Left kidney (tissue), 2 donors: Measurements from ENCODE around the gene SNCA. TPM values are rescaled to one million over a fixed set of nuclear protein-coding genes. Genes with fewer than 3 reads are reported as not detected.

Experiments used
- DNase-seq: peaks from one replicate; pipeline ENCODE4 v3.0.0-alpha.2; 2013
- polyA plus RNA-seq: library from polyadenylated mRNA; unstranded; fragments of 120-200 nt; gene quantifications from one replicate; pipeline ENCODE4 v1.2.1, GENCODE V29; 2013; ENCODE audit not compliant: insufficient read length

SNCA gene
- polyA plus RNA-seq, 1 donor = 53.9 TPM

- DNase-seq = peak; percentile 3
Measured at GRCh38 chr4:89712141-89712540, 124.8 kb downstream of the SNCA start.

GRCh38 chr4:89708903-89709421 is 128.0 kb downstream of the SNCA start:
- peak; percentile 5 for DNase-seq

GRCh38 chr4:89707467-89707866 is 129.5 kb downstream of the SNCA start:
- DNase-seq = no peak

GRCh38 chr4:89704651-89705395 is 132.1 kb downstream of the SNCA start:
- DNase-seq = no peak

GRCh38 chr4:89703829-89704590 is 133.0 kb downstream of the SNCA start:
- DNase-seq = no peak

GRCh38 chr4:89700766-89701423 is 136.1 kb downstream of the SNCA start:
- peak; percentile 28 for DNase-seq

GRCh38 chr4:89685690-89686089 is 151.3 kb downstream of the SNCA start:
- no peak for DNase-seq

- DNase-seq = no peak
Measured at GRCh38 chr4:89685277-89685676, 151.7 kb downstream of the SNCA start.

GRCh38 chr4:89684536-89684935 is 152.4 kb downstream of the SNCA start:
- no peak for DNase-seq

- DNase-seq = no peak
Measured at GRCh38 chr4:89682808-89683207, 154.2 kb downstream of the SNCA start.

GRCh38 chr4:89681671-89682070 is 155.3 kb downstream of the SNCA start:
- no peak for DNase-seq

GRCh38 chr4:89681219-89681618 is 155.7 kb downstream of the SNCA start:
- no peak for DNase-seq

- DNase-seq = no peak
Measured at GRCh38 chr4:89674876-89675459, 162.0 kb downstream of the SNCA start.

Other genes starting within 250 kb of the SNCA start
- gene MMRN1, start 57.7 kb upstream of the SNCA start, polyA plus RNA-seq = 2.1 TPM